Measurements from ENCODE around the gene PTOV1.

PTOV1 gene

GRCh38 chr19:49891393-49891792 lies 40.4 kb downstream of the PTOV1 start:
- no peaks in the 10 kb centered on the region for H3K27me3 ChIP-seq (ENCODE audit: low read length)
- no peaks in the 10 kb centered on the region for H3K9me3 ChIP-seq (ENCODE audit: insufficient read depth, low read length)
- TF ChIP-seq EZH2phosphoT487 (conservative IDR thresholded peaks at IDR 0.05; ENCODE audit: low read length), result no peak
- TF ChIP-seq, protein P1, sequence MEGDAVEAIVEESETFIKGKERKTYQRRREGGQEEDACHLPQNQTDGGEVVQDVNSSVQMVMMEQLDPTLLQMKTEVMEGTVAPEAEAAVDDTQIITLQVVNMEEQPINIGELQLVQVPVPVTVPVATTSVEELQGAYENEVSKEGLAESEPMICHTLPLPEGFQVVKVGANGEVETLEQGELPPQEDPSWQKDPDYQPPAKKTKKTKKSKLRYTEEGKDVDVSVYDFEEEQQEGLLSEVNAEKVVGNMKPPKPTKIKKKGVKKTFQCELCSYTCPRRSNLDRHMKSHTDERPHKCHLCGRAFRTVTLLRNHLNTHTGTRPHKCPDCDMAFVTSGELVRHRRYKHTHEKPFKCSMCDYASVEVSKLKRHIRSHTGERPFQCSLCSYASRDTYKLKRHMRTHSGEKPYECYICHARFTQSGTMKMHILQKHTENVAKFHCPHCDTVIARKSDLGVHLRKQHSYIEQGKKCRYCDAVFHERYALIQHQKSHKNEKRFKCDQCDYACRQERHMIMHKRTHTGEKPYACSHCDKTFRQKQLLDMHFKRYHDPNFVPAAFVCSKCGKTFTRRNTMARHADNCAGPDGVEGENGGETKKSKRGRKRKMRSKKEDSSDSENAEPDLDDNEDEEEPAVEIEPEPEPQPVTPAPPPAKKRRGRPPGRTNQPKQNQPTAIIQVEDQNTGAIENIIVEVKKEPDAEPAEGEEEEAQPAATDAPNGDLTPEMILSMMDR (IDR thresholded peaks at IDR 0.05; ENCODE audit: insufficient read depth, low read length, poor library complexity, severe bottlenecking), result no peak
- H3K27ac ChIP-seq (ENCODE audit: low read depth, low read length), result no peak overlapping the region
- no peak overlapping the region for H3K4me2 ChIP-seq (ENCODE audit: low read depth, low read length, poor library complexity, severe bottlenecking)
- H3K9ac ChIP-seq (ENCODE audit: low read length), result no peak overlapping the region
- peaks cover 6% of the 10 kb centered on the region; the same call in 1 of the 2 replicates for H3F3A ChIP-seq (ENCODE audit: insufficient read depth)
- H2AFZ ChIP-seq (ENCODE audit: low read depth, low read length, severe bottlenecking), result no peak overlapping the region
- H3K79me2 ChIP-seq (ENCODE audit: insufficient read depth, low read length), result no peaks in the 10 kb centered on the region
- no peaks in the 10 kb centered on the region for H3K9me2 ChIP-seq (replicated peaks; ENCODE audit: insufficient read depth, low read length)
- no peaks in the 10 kb centered on the region for H3K36me3 ChIP-seq (ENCODE audit: low read length)
- H4K20me1 ChIP-seq (ENCODE audit: low read depth, low read length), result no peaks in the 10 kb centered on the region
- H3K4me3 ChIP-seq (ENCODE audit: insufficient read depth, low read length, poor library complexity, severe bottlenecking), result no peak overlapping the region

DNA sequence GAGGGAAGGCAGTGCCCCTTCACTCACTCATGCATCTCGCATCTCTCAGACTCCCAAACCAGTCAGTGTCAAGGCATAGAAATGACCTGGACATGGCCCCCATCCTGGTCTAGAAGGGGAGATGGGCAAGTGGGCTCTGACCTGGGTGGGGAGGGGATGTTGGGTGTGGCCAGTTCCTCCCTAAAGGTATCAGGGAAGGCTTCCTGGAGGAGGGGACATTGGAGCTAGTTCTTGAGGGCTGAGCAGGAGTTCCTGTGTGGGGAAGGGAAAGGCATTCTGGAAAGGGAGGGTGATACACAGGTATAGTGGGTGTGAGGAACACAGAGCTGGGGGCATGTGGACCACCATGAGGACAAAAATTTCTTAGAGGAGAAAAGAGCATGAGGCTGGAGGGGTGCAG lies 41.8 kb downstream of the PTOV1 start:
- H3F3A ChIP-seq (ENCODE audit: insufficient read depth), result 0 out of 2 replicates have a peak, but pooled peaks cover 6% of the 10 kb centered on the region
- H3K4me2 ChIP-seq (ENCODE audit: low read depth, low read length, poor library complexity, severe bottlenecking), result no peak overlapping the region
- no peaks in the 10 kb centered on the region for H3K9me3 ChIP-seq (ENCODE audit: insufficient read depth, low read length)
- H3K4me3 ChIP-seq (ENCODE audit: insufficient read depth, low read length, poor library complexity, severe bottlenecking), result no peak overlapping the region
- no peaks in the 10 kb centered on the region for H3K9me2 ChIP-seq (replicated peaks; ENCODE audit: insufficient read depth, low read length)
- H3K27me3 ChIP-seq (ENCODE audit: low read length), result no peaks in the 10 kb centered on the region
- no peaks in the 10 kb centered on the region for H4K20me1 ChIP-seq (ENCODE audit: low read depth, low read length)
- no peaks in the 10 kb centered on the region for H3K36me3 ChIP-seq (ENCODE audit: low read length)
- H3K79me2 ChIP-seq (ENCODE audit: insufficient read depth, low read length), result no peaks in the 10 kb centered on the region
- H3K9ac ChIP-seq (ENCODE audit: low read length), result no peak overlapping the region
- TF ChIP-seq, protein P1 (IDR thresholded peaks at IDR 0.05; ENCODE audit: insufficient read depth, low read length, poor library complexity, severe bottlenecking), result no peak
- TF ChIP-seq EZH2phosphoT487 (conservative IDR thresholded peaks at IDR 0.05; ENCODE audit: low read length), result no peak
- H3K27ac ChIP-seq (ENCODE audit: low read depth, low read length), result no peak overlapping the region
- no peak overlapping the region for H2AFZ ChIP-seq (ENCODE audit: low read depth, low read length, severe bottlenecking)

DNA sequence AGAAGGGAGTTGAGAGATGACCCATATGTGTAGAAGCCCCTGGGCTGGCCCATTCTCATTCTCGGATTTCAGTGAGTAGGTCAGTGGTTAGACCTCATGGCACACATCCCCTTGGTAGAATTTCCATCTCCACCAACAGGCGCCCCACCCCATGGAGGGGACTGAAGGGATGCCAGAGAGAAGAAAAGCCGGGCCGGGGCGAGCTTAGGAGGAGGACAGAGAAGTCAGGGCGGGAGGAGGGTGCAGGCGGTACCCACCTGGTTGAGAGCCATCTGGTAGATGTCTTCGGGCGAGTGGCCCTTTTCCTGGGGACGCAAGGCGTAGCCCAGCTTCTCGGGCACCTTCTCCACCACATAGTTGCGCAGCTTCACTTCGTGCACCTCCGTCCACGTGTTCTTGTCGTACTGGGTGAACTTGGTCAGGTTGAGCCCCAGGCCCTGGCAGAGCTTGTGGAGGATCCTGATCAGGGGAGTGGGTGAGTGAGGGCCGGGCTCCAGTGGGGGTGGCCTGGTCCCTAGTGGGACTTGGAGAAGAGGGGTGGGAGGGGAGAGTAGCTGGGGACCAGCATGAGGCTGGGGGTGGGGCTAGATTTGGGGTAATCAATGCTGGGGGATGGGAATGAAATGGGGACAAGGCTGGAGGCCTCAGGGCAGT lies 43.2 kb downstream of the PTOV1 start:
- Histone ChIP-seq H3K27ac (ENCODE audit: low read depth, low read length) (no peak overlapping the region), H3K4me2 (ENCODE audit: low read depth, low read length, poor library complexity, severe bottlenecking) (no peak overlapping the region), H3K9me2 (replicated peaks; ENCODE audit: insufficient read depth, low read length) (no peaks in the 10 kb centered on the region)

More for the DNA sequence above, 43.2 kb downstream of the PTOV1 start:
- no peaks in the 10 kb centered on the region for H3K9me3 ChIP-seq (ENCODE audit: insufficient read depth, low read length)
- no peak overlapping the region for H2AFZ ChIP-seq (ENCODE audit: low read depth, low read length, severe bottlenecking)
- TF ChIP-seq, protein P1 (IDR thresholded peaks at IDR 0.05; ENCODE audit: insufficient read depth, low read length, poor library complexity, severe bottlenecking), result no peak
- no peak for TF ChIP-seq EZH2phosphoT487 (conservative IDR thresholded peaks at IDR 0.05; ENCODE audit: low read length)
- no peaks in the 10 kb centered on the region for H3K79me2 ChIP-seq (ENCODE audit: insufficient read depth, low read length)
- H3F3A ChIP-seq (ENCODE audit: insufficient read depth), result 0 out of 2 replicates have a peak, but pooled peaks cover 6% of the 10 kb centered on the region
- H3K4me3 ChIP-seq (ENCODE audit: insufficient read depth, low read length, poor library complexity, severe bottlenecking), result no peak overlapping the region
- H3K9ac ChIP-seq (ENCODE audit: low read length), result no peak overlapping the region
- H4K20me1 ChIP-seq (ENCODE audit: low read depth, low read length), result no peaks in the 10 kb centered on the region
- no peaks in the 10 kb centered on the region for H3K36me3 ChIP-seq (ENCODE audit: low read length)
- no peaks in the 10 kb centered on the region for H3K27me3 ChIP-seq (ENCODE audit: low read length)

Measured in SU-DHL-6 (cell line).